Measurements from ENCODE around the gene UNC13D. TPM values are rescaled to one million over a fixed set of nuclear protein-coding genes. Genes with fewer than 3 reads are reported as not detected.
A peak's percentile ranks its signal among the peaks of the same experiment; 100 is the strongest.

UNC13D gene
- total and polyA plus RNA-seq, 2 of the 4 experiments (the other 2 are of a cell fraction) = under 0.01 to 0.31 TPM

DNA sequence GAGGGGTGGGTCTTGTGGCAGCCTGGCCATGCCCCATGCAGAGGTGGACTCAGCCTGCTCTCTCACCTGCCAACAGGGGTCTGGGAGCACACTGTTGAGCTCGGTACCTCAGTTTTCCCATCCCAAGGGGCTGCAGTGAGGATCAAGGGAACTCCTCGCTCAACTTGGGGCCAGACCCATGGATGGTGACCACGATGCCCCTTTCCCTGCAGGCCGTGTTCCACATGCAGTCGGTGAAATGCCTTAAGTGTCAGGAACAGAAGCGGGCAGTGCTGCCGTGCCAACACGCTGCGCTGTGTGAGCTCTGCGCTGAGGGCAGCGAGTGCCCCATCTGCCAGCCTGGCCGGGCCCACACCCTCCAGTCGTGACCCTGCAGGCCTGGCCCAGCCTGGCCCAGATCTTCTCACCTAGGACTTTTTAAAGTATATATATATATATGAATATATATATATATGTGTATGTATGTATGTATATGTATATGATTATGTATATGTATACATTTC, 20.1 kb downstream of the UNC13D start:
- TF ChIP-seq POLR2A (IDR thresholded peaks at IDR 0.05; ENCODE audit: low read depth, low read length) (no peak), RAD21 (IDR thresholded peaks at IDR 0.05; ENCODE audit: low read length) (no peak), MAFK (IDR thresholded peaks at IDR 0.05; ENCODE audit: low read depth, low read length) (no peak), NFE2L2 (IDR thresholded peaks at IDR 0.05; ENCODE audit: low read depth, low read length) (no peak), USF2 (IDR thresholded peaks at IDR 0.05; ENCODE audit: low read depth, low read length) (no peak), RFX5 (IDR thresholded peaks at IDR 0.05; ENCODE audit: low read depth, low read length) (no peak), CHD1 (IDR thresholded peaks at IDR 0.05; ENCODE audit: low read depth, low read length) (no peak), MAZ (IDR thresholded peaks at IDR 0.05; ENCODE audit: borderline replicate concordance, low read depth, low read length) (no peak), SMC3 (IDR thresholded peaks at IDR 0.05; ENCODE audit: low read depth, low read length) (no peak), FOS (IDR thresholded peaks at IDR 0.05; ENCODE audit: low read depth, low read length) (no peak), BHLHE40 (IDR thresholded peaks at IDR 0.05; ENCODE audit: low read depth, low read length) (no peak), RCOR1 (IDR thresholded peaks at IDR 0.05; ENCODE audit: insufficient replicate concordance, low read length) (no peak), MXI1 (IDR thresholded peaks at IDR 0.05; ENCODE audit: borderline replicate concordance, low read depth, low read length) (no peak), CEBPB (IDR thresholded peaks at IDR 0.05; ENCODE audit: low read depth, low read length) (no peak)
- TF ChIP-seq, protein P1, sequence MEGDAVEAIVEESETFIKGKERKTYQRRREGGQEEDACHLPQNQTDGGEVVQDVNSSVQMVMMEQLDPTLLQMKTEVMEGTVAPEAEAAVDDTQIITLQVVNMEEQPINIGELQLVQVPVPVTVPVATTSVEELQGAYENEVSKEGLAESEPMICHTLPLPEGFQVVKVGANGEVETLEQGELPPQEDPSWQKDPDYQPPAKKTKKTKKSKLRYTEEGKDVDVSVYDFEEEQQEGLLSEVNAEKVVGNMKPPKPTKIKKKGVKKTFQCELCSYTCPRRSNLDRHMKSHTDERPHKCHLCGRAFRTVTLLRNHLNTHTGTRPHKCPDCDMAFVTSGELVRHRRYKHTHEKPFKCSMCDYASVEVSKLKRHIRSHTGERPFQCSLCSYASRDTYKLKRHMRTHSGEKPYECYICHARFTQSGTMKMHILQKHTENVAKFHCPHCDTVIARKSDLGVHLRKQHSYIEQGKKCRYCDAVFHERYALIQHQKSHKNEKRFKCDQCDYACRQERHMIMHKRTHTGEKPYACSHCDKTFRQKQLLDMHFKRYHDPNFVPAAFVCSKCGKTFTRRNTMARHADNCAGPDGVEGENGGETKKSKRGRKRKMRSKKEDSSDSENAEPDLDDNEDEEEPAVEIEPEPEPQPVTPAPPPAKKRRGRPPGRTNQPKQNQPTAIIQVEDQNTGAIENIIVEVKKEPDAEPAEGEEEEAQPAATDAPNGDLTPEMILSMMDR (conservative IDR thresholded peaks at IDR 0.05; ENCODE audit: low read depth, low read length) = no peak
- TF ChIP-seq, protein P2, sequence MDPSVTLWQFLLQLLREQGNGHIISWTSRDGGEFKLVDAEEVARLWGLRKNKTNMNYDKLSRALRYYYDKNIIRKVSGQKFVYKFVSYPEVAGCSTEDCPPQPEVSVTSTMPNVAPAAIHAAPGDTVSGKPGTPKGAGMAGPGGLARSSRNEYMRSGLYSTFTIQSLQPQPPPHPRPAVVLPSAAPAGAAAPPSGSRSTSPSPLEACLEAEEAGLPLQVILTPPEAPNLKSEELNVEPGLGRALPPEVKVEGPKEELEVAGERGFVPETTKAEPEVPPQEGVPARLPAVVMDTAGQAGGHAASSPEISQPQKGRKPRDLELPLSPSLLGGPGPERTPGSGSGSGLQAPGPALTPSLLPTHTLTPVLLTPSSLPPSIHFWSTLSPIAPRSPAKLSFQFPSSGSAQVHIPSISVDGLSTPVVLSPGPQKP (IDR thresholded peaks at IDR 0.05; ENCODE audit: borderline replicate concordance, low read depth, low read length) = no peak
- H3K4me3 ChIP-seq (ENCODE audit: insufficient read depth, low read depth, low read length) = no peak overlapping the region
- H2AK5ac ChIP-seq (ENCODE audit: low read depth, low read length) = no peak overlapping the region
- H2AFZ ChIP-seq (replicated peaks; ENCODE audit: low read length, poor library complexity) = no peak overlapping the region
- ChIA-PET CTCF (no interaction called here), POLR2A (ENCODE audit: unreplicated experiment) (no interaction called here)
- intact Hi-C loops (cut with micrococcal nuclease) = no loop called here
- no peak overlapping the region for H3K18ac ChIP-seq (ENCODE audit: low read depth, low read length)
- H2BK5ac ChIP-seq (ENCODE audit: low read depth, low read length, poor library complexity, severe bottlenecking) = no peak overlapping the region
- DNase-seq (no peak), ATAC-seq (ENCODE audit: low read depth) (no peak)
- dilution Hi-C loops (cut with HindIII; ENCODE audit: low sequenced_read_pairs, unreplicated experiment) = no loop called here
- H3K27me3 ChIP-seq (ENCODE audit: control insufficient read depth, insufficient read depth, low read length) = no peaks in the 10 kb centered on the region
- H3K23ac ChIP-seq (ENCODE audit: low read depth, low read length) = no peak overlapping the region
- H3K4ac ChIP-seq (ENCODE audit: low read depth, low read length) = no peak overlapping the region
- H2BK15ac ChIP-seq (ENCODE audit: low read depth, low read length) = no peak overlapping the region
- H3K56ac ChIP-seq (ENCODE audit: extremely low read depth, insufficient read depth, low read length) = no peak overlapping the region
- H4K8ac ChIP-seq (ENCODE audit: low read depth in 2 of 2, low read length in 2 of 2) = no peak overlapping the region
- H3K9me3 ChIP-seq (ENCODE audit: control insufficient read depth, insufficient read depth, low read length) = no peaks in the 10 kb centered on the region
- no peak overlapping the region for H3K4me2 ChIP-seq (ENCODE audit: low read depth, low read length)
- H4K20me1 ChIP-seq (ENCODE audit: insufficient read depth, low read length) = no peaks in the 10 kb centered on the region
- no peaks in the 10 kb centered on the region for H3K9me1 ChIP-seq (ENCODE audit: insufficient read depth, low read length)
- in situ Hi-C loops (cut with MboI; ENCODE audit: low sequenced_read_pairs) = no loop called here
- no peak overlapping the region for H3K27ac ChIP-seq (ENCODE audit: insufficient read depth, low read length)
- H2AK9ac ChIP-seq (replicated peaks; ENCODE audit: low read depth, low read length, poor library complexity) = peak overlapping the region; percentile 72
- no peak overlapping the region for H3K14ac ChIP-seq (replicated peaks; ENCODE audit: low read depth, low read length)
- BruUV-seq (replicated peaks) = no TSS peak
- peaks cover 49% of the 10 kb centered on the region for H3K36me3 ChIP-seq (ENCODE audit: control insufficient read depth, insufficient read depth, low read length)
- WGBS, 2 experiments (ENCODE audit: extremely low coverage in 2 of 2, insufficient read length in 1 of 2) = 100% methylated on average over 3 of the region's 13 CpGs; no CpG with 5 or more reads in 1 of the 2 experiments
- H3K4me1 ChIP-seq (ENCODE audit: control insufficient read depth, insufficient read depth, low read length) = no peaks in the 10 kb centered on the region; the same call in 1 of the 2 replicates
- no peak overlapping the region for H2BK20ac ChIP-seq (ENCODE audit: low read depth, low read length)
- no peak overlapping the region for H4K5ac ChIP-seq (ENCODE audit: low read depth, low read length)
- H4K91ac ChIP-seq (ENCODE audit: insufficient read depth, low read depth, low read length) = no peak overlapping the region
- H3K79me1 ChIP-seq (ENCODE audit: low read depth in 1 of 2, low read length in 2 of 2) = no peaks in the 10 kb centered on the region
- no peak overlapping the region for H3K9ac ChIP-seq (ENCODE audit: low read depth, low read length)
- H2BK120ac ChIP-seq (ENCODE audit: low read depth, low read length) = no peak overlapping the region

Measured in IMR-90 (cell line).